ENCODE data around the gene CSMD2. TPM values are rescaled to one million over a fixed set of nuclear protein-coding genes. Genes with fewer than 3 reads are reported as not detected.

Gene CSMD2
- total RNA-seq, 2 experiments from 2014 or later = not detected

- ChIA-PET POLR2A (no interaction called here), CTCF (ENCODE audit: unreplicated experiment) (no interaction called here)
- H3K27ac ChIP-seq (ENCODE audit: low read depth, low read length, poor library complexity, severe bottlenecking) = no peak overlapping the region
- no peaks in the 10 kb centered on the region for H4K20me1 ChIP-seq (ENCODE audit: insufficient read depth, low read length)
- no peak overlapping the region for H3K4me3 ChIP-seq (ENCODE audit: low read depth, low read length, poor library complexity, severe bottlenecking)
- no peak overlapping the region for H3K4me2 ChIP-seq (ENCODE audit: low read length)
- TF ChIP-seq CTCF (conservative IDR thresholded peaks at IDR 0.05; ENCODE audit: low read length) (no peak), EZH2phosphoT487 (IDR thresholded peaks at IDR 0.05; ENCODE audit: borderline replicate concordance, low read depth, low read length) (no peak)
- H3K9me2 ChIP-seq (ENCODE audit: insufficient read depth, low read length) = no peaks in the 10 kb centered on the region
- H2AFZ ChIP-seq (ENCODE audit: low read length) = no peak overlapping the region
- no peaks in the 10 kb centered on the region for H3K4me1 ChIP-seq (ENCODE audit: insufficient read depth, low read length, poor library complexity, severe bottlenecking)
- no peaks in the 10 kb centered on the region for H3K36me3 ChIP-seq (ENCODE audit: insufficient read depth, low read length)
- BruUV-seq (replicated peaks) = no TSS peak
- no peaks in the 10 kb centered on the region for H3K79me2 ChIP-seq (ENCODE audit: insufficient read depth, low read depth, low read length)
- intact Hi-C loops (cut with micrococcal nuclease; ENCODE audit: unreplicated experiment) = no loop called here
- DNase-seq (ENCODE audit: low spot score) = no peak
- H3K9me3 ChIP-seq (ENCODE audit: low read length) = no peaks in the 10 kb centered on the region
Observed at GRCh38 chr1:33819290-33819912, 345.6 kb downstream of the CSMD2 start.

GRCh38 chr1:33818071-33818470 lies 347.0 kb downstream of the CSMD2 start:
- Histone ChIP-seq H4K20me1 (ENCODE audit: insufficient read depth, low read length) (no peaks in the 10 kb centered on the region), H3K4me1 (ENCODE audit: insufficient read depth, low read length, poor library complexity, severe bottlenecking) (no peaks in the 10 kb centered on the region), H3K4me3 (ENCODE audit: low read depth, low read length, poor library complexity, severe bottlenecking) (no peak overlapping the region), H3K79me2 (ENCODE audit: insufficient read depth, low read depth, low read length) (no peaks in the 10 kb centered on the region), H3K27ac (ENCODE audit: low read depth, low read length, poor library complexity, severe bottlenecking) (no peak overlapping the region), H3K4me2 (ENCODE audit: low read length) (no peak overlapping the region), H3K9me2 (ENCODE audit: insufficient read depth, low read length) (no peaks in the 10 kb centered on the region), H3K9me3 (ENCODE audit: low read length) (no peaks in the 10 kb centered on the region), H3K36me3 (ENCODE audit: insufficient read depth, low read length) (no peaks in the 10 kb centered on the region), H2AFZ (ENCODE audit: low read length) (no peak overlapping the region)
- CTCF ChIA-PET (ENCODE audit: unreplicated experiment) = no interaction called here
- intact Hi-C loops (cut with micrococcal nuclease; ENCODE audit: unreplicated experiment) = no loop called here
- no peak for DNase-seq (ENCODE audit: low spot score)
- POLR2A ChIA-PET = interaction anchor here (0.7 kb wide), 1 partner anchor 94 kb away, joined by 3 read pairs; no protein-coding TSS in a partner anchor
- no peak for TF ChIP-seq EZH2phosphoT487 (IDR thresholded peaks at IDR 0.05; ENCODE audit: borderline replicate concordance, low read depth, low read length)
- no peak for TF ChIP-seq CTCF (conservative IDR thresholded peaks at IDR 0.05; ENCODE audit: low read length)
- BruUV-seq (replicated peaks) = no TSS peak

- Histone ChIP-seq H3K79me2 (ENCODE audit: insufficient read depth, low read depth, low read length) (no peaks in the 10 kb centered on the region), H3K4me1 (ENCODE audit: insufficient read depth, low read length, poor library complexity, severe bottlenecking) (no peaks in the 10 kb centered on the region), H3K4me2 (ENCODE audit: low read length) (no peak overlapping the region), H3K4me3 (ENCODE audit: low read depth, low read length, poor library complexity, severe bottlenecking) (no peak overlapping the region), H3K27ac (ENCODE audit: low read depth, low read length, poor library complexity, severe bottlenecking) (no peak overlapping the region), H2AFZ (ENCODE audit: low read length) (no peak overlapping the region), H4K20me1 (ENCODE audit: insufficient read depth, low read length) (no peaks in the 10 kb centered on the region), H3K9me3 (ENCODE audit: low read length) (no peaks in the 10 kb centered on the region), H3K36me3 (ENCODE audit: insufficient read depth, low read length) (no peaks in the 10 kb centered on the region), H3K9me2 (ENCODE audit: insufficient read depth, low read length) (no peaks in the 10 kb centered on the region)
- ChIA-PET CTCF (ENCODE audit: unreplicated experiment) (no interaction called here), POLR2A (no interaction called here)
- intact Hi-C loops (cut with micrococcal nuclease; ENCODE audit: unreplicated experiment) = no loop called here
- TF ChIP-seq EZH2phosphoT487 (IDR thresholded peaks at IDR 0.05; ENCODE audit: borderline replicate concordance, low read depth, low read length) = no peak
- no peak for TF ChIP-seq CTCF (conservative IDR thresholded peaks at IDR 0.05; ENCODE audit: low read length)
- BruUV-seq (replicated peaks) = no TSS peak
- DNase-seq (ENCODE audit: low spot score) = no peak
Observed at GRCh38 chr1:33815061-33815460, 350.0 kb downstream of the CSMD2 start.
